ENCODE data around the gene GLI1. TPM values are rescaled to one million over a fixed set of nuclear protein-coding genes. Genes with fewer than 3 reads are reported as not detected.

The GLI1 gene
- total and polyA plus RNA-seq, 2 of the 13 experiments (the other 11 are each of a cell fraction or from before 2014, with no cell fraction given) = 0.09 to 0.20 TPM

- ChIA-PET POLR2A (interaction anchor here (0.7 to 7.8 kb wide), 25 partner anchors 9 to 431 kb away, joined by 3 to 90 read pairs (median 7); partner anchors contain the start of genes ARHGEF25, B4GALNT1, DCTN2 and GLI1), CTCF (ENCODE audit: low intra/inter-chr PET ratio, low total read pairs) (no interaction called here)
- ATAC-seq (no peak), FAIRE-seq (no peak), DNase-seq (ENCODE audit: low spot score) (no peak)
- Histone ChIP-seq H3K9ac (ENCODE audit: insufficient read depth, low read depth, low read length) (peak overlapping the region; percentile 100), H3K4me1 (ENCODE audit: insufficient read depth, low read length) (peaks cover 43% of the 10 kb centered on the region), H3K27ac (ENCODE audit: extremely low read length, insufficient read depth, low read length) (peak overlapping the region; percentile 97), H3K36me3 (replicated peaks in 1 of 2; ENCODE audit: control insufficient read depth in 1 of 2, insufficient read depth in 2 of 2, low read length in 2 of 2) (peaks cover 16 to 35% of the 10 kb centered on the region in 2 experiments), H3K27me3 (ENCODE audit: control insufficient read depth in 1 of 2, insufficient read depth in 2 of 2, low read length in 2 of 2) (no peaks in the 10 kb centered on the region; a peak in 1 of 5 replicates), H3K79me2 (ENCODE audit: insufficient read depth, low read length) (peaks cover 39% of the 10 kb centered on the region), H3K4me2 (ENCODE audit: low read depth, low read length) (peak overlapping the region; percentile 85), H2AFZ (ENCODE audit: low read length) (no peak overlapping the region), H3K9me3 (ENCODE audit: low read length) (no peaks in the 10 kb centered on the region), H3K4me3 (replicated peaks in 1 of 3; ENCODE audit: insufficient read depth in 1 of 3, low read depth in 2 of 3, low read length in 3 of 3) (peak overlapping the region; percentile 70 to 99 (median 97)), H4K20me1 (ENCODE audit: insufficient read depth, low read length) (peaks cover 35% of the 10 kb centered on the region)
- WGBS (ENCODE audit: low lambda C conversion rate) = 0% methylated on average over 6 of the region's 8 CpGs
- in situ Hi-C loops (cut with HindIII; ENCODE audit: extremely low pct_ligation_motif_present, low pct_unique_long_range_greater_than_20kb) (no loop called here), intact Hi-C loops (cut with micrococcal nuclease; ENCODE audit: unreplicated experiment) (loop anchor here (5.0 kb wide), 1 partner anchor 103 kb away; no protein-coding TSS in a partner anchor)
- no TSS peak for BruUV-seq (replicated peaks)
- TF ChIP-seq ZNF879 (CRISPR knock-in tag; IDR thresholded peaks at IDR 0.05) = no peak
- TF ChIP-seq TARDBP (CRISPR knock-in tag; IDR thresholded peaks at IDR 0.05) = peak; percentile 46
- no peak for TF ChIP-seq IKZF4 (CRISPR knock-in tag; IDR thresholded peaks at IDR 0.05; ENCODE audit: borderline replicate concordance, low read depth, not compliant biosample characterization)
- TF ChIP-seq NRL (CRISPR knock-in tag; IDR thresholded peaks at IDR 0.05; ENCODE audit: borderline replicate concordance) = 0 out of 2 replicates have a peak, but pooled peaks have one; percentile 69
- TF ChIP-seq ZNF414 (CRISPR knock-in tag; IDR thresholded peaks at IDR 0.05) = no peak
- TF ChIP-seq SPEN (CRISPR knock-in tag; IDR thresholded peaks at IDR 0.05; ENCODE audit: low read depth) = no peak
- TF ChIP-seq TFDP1 (CRISPR knock-in tag; IDR thresholded peaks at IDR 0.05; ENCODE audit: borderline replicate concordance) = no peak
- no peak for TF ChIP-seq BHLHE40 (IDR thresholded peaks at IDR 0.05; ENCODE audit: low read length)
- no peak for TF ChIP-seq IKZF5 (CRISPR knock-in tag; IDR thresholded peaks at IDR 0.05)
- no peak for TF ChIP-seq RFX3 (CRISPR knock-in tag; IDR thresholded peaks at IDR 0.05)
- TF ChIP-seq AKNA (CRISPR knock-in tag; IDR thresholded peaks at IDR 0.05; ENCODE audit: borderline replicate concordance) = no peak
- TF ChIP-seq PBX3 (CRISPR knock-in tag; IDR thresholded peaks at IDR 0.05; ENCODE audit: borderline replicate concordance) = no peak
- no peak for TF ChIP-seq ZNF615 (CRISPR knock-in tag; IDR thresholded peaks at IDR 0.05; ENCODE audit: borderline replicate concordance)
- no peak for TF ChIP-seq RNF2 (conservative IDR thresholded peaks at IDR 0.05; ENCODE audit: low read depth)
- TF ChIP-seq ZNF496 (CRISPR knock-in tag; IDR thresholded peaks at IDR 0.05; ENCODE audit: insufficient replicate concordance) = no peak
Measured at GRCh38 chr12:57519796-57520052, 60.1 kb downstream of the GLI1 start.

All from HepG2 (cell line).